Bronchial epithelial cell (primary cell): ENCODE data around the gene SLC5A11. TPM values are rescaled to one million over a fixed set of nuclear protein-coding genes. Genes with fewer than 3 reads are reported as not detected.
"Not testable (repeated sequence)": the region's sequence is repeated elsewhere in the genome, so short reads cannot be mapped to it uniquely, and the experiment has no call there.

Experiments
- DNase-seq: peaks from one replicate; pipeline ENCODE4 v3.0.0-alpha.2; 2010; ENCODE audit warnings: low read depth
- FAIRE-seq: peaks from 2 replicates; lab custom pipeline; 2011; peaks lifted over from hg19 to GRCh38; lab: Jason Lieb, UNC
- H3K27me3 ChIP-seq: 2 replicates; pipeline ENCODE4 v1.5.1; 2011; ENCODE audit warnings: low read length; ENCODE audit not compliant: control insufficient read depth, insufficient read depth
- H3K36me3 ChIP-seq: 2 replicates; pipeline ENCODE4 v1.5.1; 2011; ENCODE audit warnings: low read length; ENCODE audit not compliant: control insufficient read depth, insufficient read depth
- H3K4me3 ChIP-seq: 2 replicates; pipeline ENCODE4 v1.5.1; 2011; ENCODE audit warnings: mild to moderate bottlenecking, low read depth, low read length, control low read depth
- CTCF ChIP-seq: IDR thresholded peaks from 2 replicates; pipeline ENCODE4 v1.5.1; 2011; ENCODE audit warnings: mild to moderate bottlenecking, moderate library complexity, low read length, control low read depth, inconsistent platforms; ENCODE audit not compliant: insufficient read depth, severe bottlenecking
- total RNA-seq: library from RNA; depleted of rRNA; stranded (reverse); fragments of >200 nt; gene quantifications from 2 replicates; pipeline ENCODE4 v1.2.1, GENCODE V29; 2014

The SLC5A11 gene
- total RNA-seq, 1 donor from 2014 or later, result not detected

GRCh38 chr16:24855678-24856077, 9.9 kb downstream of the SLC5A11 start:
- FAIRE-seq (no peak), DNase-seq (no peak)
- TF ChIP-seq CTCF, result no peak

GRCh38 chr16:24856871-24857270, 11.1 kb downstream of the SLC5A11 start:
- not testable (repeated sequence) for H3K36me3 ChIP-seq, FAIRE-seq, H3K4me3 ChIP-seq, H3K27me3 ChIP-seq, DNase-seq

More at GRCh38 chr16:24855678-24856077, 9.9 kb downstream of the SLC5A11 start:
- H3K27me3 ChIP-seq, result no peaks in the 10 kb centered on the region
- no peaks in the 10 kb centered on the region for H3K36me3 ChIP-seq
- H3K4me3 ChIP-seq, result no peak overlapping the region

- Histone ChIP-seq H3K4me3 (no peak overlapping the region), H3K27me3 (no peaks in the 10 kb centered on the region), H3K36me3 (no peaks in the 10 kb centered on the region)
- no peak for TF ChIP-seq CTCF
- DNase-seq, result peak; percentile 28
- FAIRE-seq, result no peak
These were observed 12.7 kb downstream of the SLC5A11 start for GRCh38 chr16:24858219-24859041.

- DNase-seq (no peak), FAIRE-seq (no peak)
- no peak overlapping the region for H3K4me3 ChIP-seq
- H3K36me3 ChIP-seq, result no peaks in the 10 kb centered on the region
- no peaks in the 10 kb centered on the region for H3K27me3 ChIP-seq
- no peak for TF ChIP-seq CTCF
These were observed 15.7 kb downstream of the SLC5A11 start for GRCh38 chr16:24861461-24861860.

- FAIRE-seq (no peak), DNase-seq (no peak)
- Histone ChIP-seq H3K36me3 (no peaks in the 10 kb centered on the region), H3K4me3 (no peak overlapping the region), H3K27me3 (no peaks in the 10 kb centered on the region)
- no peak for TF ChIP-seq CTCF
These were observed 18.0 kb downstream of the SLC5A11 start for GRCh38 chr16:24863582-24864437.

- Histone ChIP-seq H3K4me3 (no peak overlapping the region), H3K36me3 (no peaks in the 10 kb centered on the region), H3K27me3 (no peaks in the 10 kb centered on the region)
- no peak for FAIRE-seq
- no peak for DNase-seq
- no peak for TF ChIP-seq CTCF
These were observed 23.3 kb downstream of the SLC5A11 start for GRCh38 chr16:24869033-24869432.
